Motor neuron (in vitro differentiated cells): ENCODE data around the gene OR5H14. TPM values are rescaled to one million over a fixed set of nuclear protein-coding genes. Genes with fewer than 3 reads are reported as not detected.
A peak's percentile ranks its signal among the peaks of the same experiment; 100 is the strongest.
"Not testable (repeated sequence)": the region's sequence is repeated elsewhere in the genome, so short reads cannot be mapped to it uniquely, and the experiment has no call there.

Experiments used
- ATAC-seq, 8 experiments: fragments of 200-7000 bp; cut with Tn5 transposase; replicated peaks in 6 of 8; 2 replicates each; pipeline ENCODE4 v1.8.0; 2021; ENCODE audit warnings: mild to moderate bottlenecking in 8 of 8, moderate library complexity in 8 of 8
- H3K27ac ChIP-seq, 2 donors: fragments of 250-450 bp; sonication (Bioruptor Pico); 2 replicates each; pipeline ENCODE4 v1.9.0; 2021; ENCODE audit warnings: antibody characterized with exemption in 2 of 2, mild to moderate bottlenecking in 2 of 2, moderate library complexity in 1 of 2
- H3K4me1 ChIP-seq, 2 donors: fragments of 250-450 bp; sonication (Bioruptor Pico); replicated peaks in 1 of 2; 2 replicates each; pipeline ENCODE4 v1.6.1; 2021; ENCODE audit warnings: antibody characterized with exemption in 2 of 2, mild to moderate bottlenecking in 2 of 2, moderate library complexity in 1 of 2
- H3K4me3 ChIP-seq, 5 donors: fragments of 250-450 bp; sonication (Bioruptor Pico); 2 replicates each; pipeline ENCODE4 v1.9.0; 2021; ENCODE audit warnings: antibody characterized with exemption in 5 of 5, mild to moderate bottlenecking in 5 of 5, moderate library complexity in 4 of 5
- WGBS, 10 experiments: fragments of 450-650 bp; shearing (Covaris generic); methylation state at CpG; one replicate each; pipeline ENCODE4 v1.0.0; 2022; 5-methylcytosine and 5-hydroxymethylcytosine counted together
- in situ Hi-C, 9 experiments: fragments of 400-800 bp; cut with MboI; loops; one replicate each; pipeline ENCODE4 v1.15.0; 2021; ENCODE audit warnings: low sequenced_read_pairs in 9 of 9, low pct_unique_long_range_greater_than_20kb in 2 of 9; ENCODE audit not compliant: unreplicated experiment in 9 of 9
- total RNA-seq, 8 experiments: library from RNA; unstranded; fragments of 300-600 nt; gene quantifications; 2 replicates each; pipeline versions ENCODE4 v1.2.3 to v1.2.4, GENCODE V29; 2022

Gene OR5H14
- under 1 TPM in 5 of 8 experiments, not detected in 3; 0.05 to 0.33 (median 0.09) TPM for total RNA-seq

DNA sequence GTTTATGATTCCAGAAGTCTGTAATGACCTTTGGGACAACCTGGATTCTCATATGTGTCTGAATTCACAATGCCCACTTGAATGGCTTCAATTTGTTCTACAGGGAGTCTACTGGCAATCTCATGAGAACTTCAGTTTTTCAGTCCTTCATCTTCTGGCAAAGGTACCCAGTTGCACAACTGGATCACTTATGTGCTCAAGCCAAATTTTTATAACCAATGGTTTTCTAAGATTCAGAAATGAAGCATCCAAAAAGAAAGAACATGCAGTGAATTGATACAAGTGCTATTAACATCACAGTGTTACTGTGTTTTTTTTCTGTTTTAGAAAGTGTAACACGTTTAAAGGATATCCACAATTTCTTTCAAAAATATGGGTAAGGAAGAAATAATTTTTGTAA is at the start of gene OR5H14:
TSS of gene OR5H14 (plus strand) at position 301 of the 400 bp plus-strand sequence. CDS start 1,907 bp downstream, outside the sequence.
- in situ Hi-C loops: no loop called here
- Histone ChIP-seq H3K4me1 (no peaks in the 10 kb centered on the region), H3K27ac (no peak within 1 kb of the TSS), H3K4me3 (no peak within 1 kb of the TSS)
- ATAC-seq: no peak
- 0 to 81% (median 40%) methylated on average over 1 of the region's 1 CpG; no CpG with 5 or more reads in 1 of the 10 experiments for WGBS, 10 experiments

- peak in 1 of 8 experiments; percentile 48 for ATAC-seq
- H3K4me1 ChIP-seq: no peaks in the 10 kb centered on the region
- in situ Hi-C loops: no loop called here
- H3K27ac ChIP-seq: no peak overlapping the region
- WGBS, 10 experiments: 17 to 91% (median 54%) methylated on average over 2 to 4 of the region's 4 CpGs; no CpG with 5 or more reads in 2 of the 10 experiments
- no peak overlapping the region for H3K4me3 ChIP-seq
Observed at GRCh38 chr3:98099848-98100247, 47.4 kb upstream of the OR5H14 start.

DNA sequence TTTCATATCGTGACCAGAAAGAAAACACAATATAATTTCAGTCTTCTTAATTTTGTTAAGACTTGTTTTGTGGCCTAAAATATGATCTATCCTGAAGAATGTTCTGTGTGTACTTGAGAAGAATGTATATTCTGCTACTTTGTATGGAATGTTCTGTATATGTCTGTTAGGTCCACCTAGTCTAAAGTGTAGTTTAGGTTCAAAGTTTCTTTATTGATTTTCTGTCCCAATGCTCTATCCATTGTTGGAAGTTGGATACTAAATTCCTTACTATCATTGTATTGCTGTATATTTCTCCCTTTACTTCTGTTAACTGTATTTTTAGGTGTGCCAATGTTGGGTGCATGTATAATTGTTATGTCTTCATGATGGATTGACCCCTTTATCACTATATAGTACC is 39.1 kb upstream of the OR5H14 start:
- H3K4me1 ChIP-seq: no peaks in the 10 kb centered on the region
- WGBS, 10 experiments: 0 to 86% (median 8%) methylated on average over 1 of the region's 1 CpG; no CpG with 5 or more reads in 1 of the 10 experiments
- no peak overlapping the region for H3K27ac ChIP-seq
- ATAC-seq: no peak
- no peak overlapping the region for H3K4me3 ChIP-seq
- in situ Hi-C loops: no loop called here

DNA sequence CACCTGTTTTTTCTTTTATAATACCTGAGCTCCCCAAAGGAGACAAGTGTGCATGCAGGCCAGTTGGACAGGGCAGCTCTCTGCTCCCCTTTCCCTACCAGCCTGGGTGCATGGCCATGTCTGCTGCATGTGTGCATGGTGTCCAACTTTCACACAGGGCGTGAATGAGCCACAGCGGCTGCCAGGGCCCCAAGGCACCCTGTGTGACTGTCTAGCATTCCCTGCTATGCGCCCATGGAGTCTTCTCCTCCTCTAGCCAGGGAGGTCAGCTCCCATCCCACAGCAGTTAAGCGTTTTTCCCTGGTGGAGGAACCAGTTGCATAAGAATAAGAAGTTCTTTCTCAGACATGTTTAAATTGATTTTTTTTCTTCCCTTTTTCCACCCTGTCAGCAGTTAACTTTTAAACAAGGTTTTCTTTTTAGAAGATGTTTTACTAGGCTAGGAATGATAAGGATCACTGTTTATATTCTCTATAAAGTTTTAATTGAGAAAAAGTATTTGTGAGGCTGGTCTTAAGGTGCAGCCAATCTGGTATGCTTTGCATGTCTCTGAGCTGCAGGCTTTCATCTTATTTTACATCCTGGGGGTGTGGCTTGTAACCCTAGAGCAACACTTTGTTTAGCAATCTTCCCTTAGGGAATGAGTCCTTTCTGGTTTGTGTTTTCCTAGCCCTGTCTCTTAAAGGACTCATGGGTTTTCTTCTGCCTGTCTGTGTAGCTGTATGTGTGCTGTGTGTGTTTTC is 37.3 kb upstream of the OR5H14 start:
- ATAC-seq: peak in 3 of 8 experiments; percentile 66 to 98 (median 77)
- WGBS, 10 experiments: 0 to 88% (median 20%) methylated on average over 1 to 4 of the region's 4 CpGs; no CpG with 5 or more reads in 1 of the 10 experiments
- Histone ChIP-seq H3K4me3 (no peak overlapping the region), H3K4me1 (no peaks in the 10 kb centered on the region), H3K27ac (no peak overlapping the region)
- in situ Hi-C loops: no loop called here

DNA sequence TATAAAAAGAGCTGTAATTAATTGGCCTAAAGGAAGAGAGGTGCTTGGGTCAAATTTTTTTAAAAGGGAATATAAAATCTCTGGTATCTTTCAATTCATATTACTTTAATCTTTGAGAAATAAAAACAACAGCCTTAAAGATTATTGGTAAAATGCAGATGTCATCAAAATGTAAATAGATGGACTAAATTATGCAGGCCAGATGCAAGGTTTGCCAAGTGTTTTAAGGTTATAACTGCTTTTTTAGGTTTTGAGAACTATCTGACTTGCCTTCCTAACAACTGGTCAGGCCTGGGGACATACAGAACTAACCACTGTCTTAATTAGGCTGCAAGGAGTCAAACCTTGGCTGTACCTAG is 36.8 kb upstream of the OR5H14 start:
- in situ Hi-C loops: no loop called here
- ATAC-seq: peak in 1 of 8 experiments; percentile 37
- Histone ChIP-seq H3K27ac (no peak overlapping the region), H3K4me3 (no peak overlapping the region), H3K4me1 (no peaks in the 10 kb centered on the region)

DNA sequence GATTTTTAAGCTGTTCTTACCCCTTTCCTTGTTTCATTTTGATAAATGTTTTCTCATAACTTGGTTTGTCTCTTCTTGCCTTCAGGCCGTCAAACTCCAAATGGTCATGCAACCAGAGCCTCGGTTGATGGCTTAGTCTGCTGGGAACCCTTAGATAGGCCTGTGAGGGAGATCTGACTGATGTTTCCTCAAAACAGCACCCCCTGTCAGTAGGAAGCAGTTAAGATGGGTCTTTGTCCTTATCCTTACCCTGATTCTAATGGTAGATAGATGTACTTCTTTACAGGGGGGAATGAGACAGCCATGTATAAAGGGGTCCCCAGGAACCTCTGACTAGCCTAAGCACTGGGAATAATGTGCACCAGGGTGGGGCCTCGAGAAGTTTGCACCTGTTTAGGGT is 33.0 kb upstream of the OR5H14 start:
- in situ Hi-C loops: no loop called here
- no peak overlapping the region for H3K27ac ChIP-seq
- no peak for ATAC-seq
- H3K4me1 ChIP-seq: no peaks in the 10 kb centered on the region
- 0 to 85% (median 33%) methylated on average over 1 to 3 of the region's 3 CpGs for WGBS, 10 experiments
- H3K4me3 ChIP-seq: no peak overlapping the region

DNA sequence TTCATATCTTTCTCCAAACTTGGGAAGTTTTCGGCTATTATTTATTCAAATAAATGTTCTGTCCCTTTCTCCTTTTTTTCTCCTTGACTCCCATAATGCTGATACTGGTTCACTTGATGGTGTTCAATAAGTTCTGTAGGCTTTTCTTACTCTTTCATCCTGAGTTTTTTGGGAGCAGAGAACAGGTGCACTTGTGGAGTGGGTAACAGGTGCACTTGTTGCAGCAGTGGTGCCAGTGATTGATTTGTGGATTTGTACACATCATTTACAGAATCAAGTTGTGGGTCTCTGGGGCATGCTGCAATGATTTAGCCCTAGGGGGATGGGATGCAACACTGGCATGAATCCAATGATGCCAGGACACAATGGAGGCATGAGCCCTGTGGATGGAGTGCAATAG is 31.6 kb upstream of the OR5H14 start:
- 20 to 100% (median 96%) methylated on average over 1 of the region's 1 CpG; no CpG with 5 or more reads in 2 of the 10 experiments for WGBS, 10 experiments
- Histone ChIP-seq H3K4me3 (no peak overlapping the region), H3K4me1 (no peaks in the 10 kb centered on the region), H3K27ac (no peak overlapping the region)
- in situ Hi-C loops: no loop called here
- no peak for ATAC-seq

GRCh38 chr3:98130421-98130820 is 16.9 kb upstream of the OR5H14 start, which contains the start of gene OR5H1:
Gene OR5H1 (plus strand): TSS chr3:98130721. CDS start chr3:98132698, 1,977 bp downstream.
- in situ Hi-C loops: no loop called here
- 0 to 100% (median 20%) methylated on average over 1 of the region's 1 CpG; no CpG with 5 or more reads in 1 of the 10 experiments for WGBS, 10 experiments
- no peak for ATAC-seq

GRCh38 chr3:98136631-98137030 is 10.6 kb upstream of the OR5H14 start:
- Histone ChIP-seq H3K4me1 (no peaks in the 10 kb centered on the region), H3K27ac (no peak overlapping the region), H3K4me3 (no peak overlapping the region)
- in situ Hi-C loops: no loop called here
- WGBS, 10 experiments: 0 to 92% (median 20%) methylated on average over 1 to 2 of the region's 3 CpGs; no CpG with 5 or more reads in 4 of the 10 experiments
- ATAC-seq: peak in 2 of 8 experiments; percentile 38 to 69

More at GRCh38 chr3:98130421-98130820, 16.9 kb upstream of the OR5H14 start, which contains the start of gene OR5H1:
- H3K4me3 ChIP-seq: no peak within 1 kb of the TSS
- H3K4me1 ChIP-seq: no peaks in the 10 kb centered on the region
- H3K27ac ChIP-seq: no peak within 1 kb of the TSS

DNA sequence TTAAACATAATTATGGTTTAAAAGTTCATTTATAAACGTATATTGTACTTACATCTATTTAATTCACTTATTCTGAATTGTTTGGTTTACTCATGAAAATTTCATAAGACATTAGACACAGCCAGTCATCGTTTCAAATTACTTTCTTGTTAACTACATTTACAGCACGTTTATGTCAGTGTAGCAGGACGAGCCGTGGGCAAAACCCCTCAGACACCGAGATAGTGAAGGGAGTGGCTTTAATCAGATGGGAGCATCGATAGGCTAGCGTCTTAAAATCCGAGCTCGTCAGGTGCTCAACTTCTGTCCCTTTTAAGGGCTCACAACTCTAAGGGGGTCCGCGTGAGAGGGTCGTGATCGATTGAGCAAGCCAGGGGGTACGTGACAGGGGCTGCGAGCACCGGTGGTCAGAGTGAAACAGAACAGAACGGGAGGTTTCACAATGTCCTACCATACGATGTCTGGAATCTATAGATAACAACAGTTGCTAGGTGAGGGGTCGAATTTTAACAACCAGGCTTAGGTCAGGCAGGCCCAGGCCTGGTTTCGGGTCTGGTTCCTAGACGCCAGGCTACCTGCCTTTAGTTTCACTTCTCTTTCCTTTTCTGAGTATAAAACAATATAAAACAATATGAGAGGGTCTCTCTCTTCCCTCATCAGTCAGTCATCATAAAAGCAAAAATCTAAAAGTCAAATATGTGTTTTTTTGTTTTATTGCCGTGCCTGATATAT is 9.3 kb upstream of the OR5H14 start:
- in situ Hi-C loops, ATAC-seq, H3K27ac ChIP-seq, H3K4me3 ChIP-seq, H3K4me1 ChIP-seq: not testable (repeated sequence)
- 24 to 100% (median 70%) methylated on average over 2 to 13 of the region's 23 CpGs for WGBS, 10 experiments

GRCh38 chr3:98140531-98140930 is 6.7 kb upstream of the OR5H14 start:
- Histone ChIP-seq H3K4me3 (no peak overlapping the region), H3K27ac (no peak overlapping the region), H3K4me1 (no peaks in the 10 kb centered on the region)
- ATAC-seq: no peak
- in situ Hi-C loops: no loop called here

GRCh38 chr3:98148751-98149150 is 1.5 kb downstream of the OR5H14 start:
- H3K4me3 ChIP-seq: no peak overlapping the region
- ATAC-seq: no peak
- 0 to 100% (median 42%) methylated on average over 1 to 3 of the region's 3 CpGs for WGBS, 10 experiments
- no peak overlapping the region for H3K27ac ChIP-seq
- in situ Hi-C loops: no loop called here
- H3K4me1 ChIP-seq: no peaks in the 10 kb centered on the region

DNA sequence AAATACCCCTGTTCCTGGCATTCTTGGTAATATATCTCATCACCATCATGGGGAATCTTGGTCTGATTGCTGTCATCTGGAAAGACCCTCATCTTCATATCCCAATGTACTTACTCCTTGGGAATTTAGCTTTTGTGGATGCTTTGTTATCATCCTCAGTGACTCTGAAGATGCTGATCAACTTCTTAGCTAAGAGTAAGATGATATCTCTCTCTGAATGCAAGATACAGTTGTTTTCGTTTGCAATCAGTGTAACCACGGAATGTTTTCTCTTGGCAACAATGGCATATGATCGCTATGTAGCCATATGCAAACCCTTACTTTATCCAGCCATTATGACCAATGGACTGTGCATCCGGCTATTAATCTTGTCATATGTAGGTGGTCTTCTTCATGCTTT is 2.2 kb downstream of the OR5H14 start:
- H3K4me1 ChIP-seq, H3K4me3 ChIP-seq, in situ Hi-C loops, ATAC-seq, H3K27ac ChIP-seq: not testable (repeated sequence)
- 8 to 86% (median 48%) methylated on average over 1 to 3 of the region's 4 CpGs; no CpG with 5 or more reads in 2 of the 10 experiments for WGBS, 10 experiments
